Measurements from ENCODE around the gene EME2. TPM values are rescaled to one million over a fixed set of nuclear protein-coding genes. Genes with fewer than 3 reads are reported as not detected.

EME2 gene
- total RNA-seq, 1 experiment from 2014 or later = 24.2 TPM

DNA sequence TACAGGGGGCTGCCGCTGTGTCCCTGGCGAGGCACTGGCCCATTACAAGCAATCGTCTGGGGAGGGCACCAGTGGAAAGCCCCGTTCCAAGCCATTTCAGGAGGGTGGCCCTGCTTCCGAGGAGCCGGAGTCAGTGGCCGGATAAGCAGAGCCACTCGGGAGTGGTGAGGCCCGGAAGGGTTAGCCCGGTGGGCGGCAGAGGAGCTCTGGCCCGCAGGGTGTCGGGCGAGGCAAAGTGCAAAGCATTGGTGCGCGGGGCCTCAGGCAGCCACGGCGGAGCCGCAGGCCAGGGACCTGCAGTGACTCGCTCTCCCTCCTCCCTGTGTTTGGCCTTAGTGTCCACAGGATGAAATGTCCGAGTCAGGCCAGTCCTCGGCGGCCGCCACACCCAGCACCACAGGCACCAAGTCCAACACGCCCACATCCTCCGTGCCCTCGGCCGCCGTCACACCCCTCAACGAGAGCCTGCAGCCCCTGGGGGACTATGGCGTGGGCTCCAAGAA, 25.9 kb upstream of the EME2 start:
- POLR2A ChIA-PET (ENCODE audit: unreplicated experiment) = interaction anchor here (1.1 to 1.6 kb wide), 3 partner anchors 25 to 36 kb away, joined by 3 to 11 read pairs (median 9); partner anchors contain the start of genes NUBP2 and SPSB3
- Histone ChIP-seq H2AFZ (0 out of 2 replicates have a peak overlapping the region, but pooled peaks have one; percentile 49), H3K9me2 (ENCODE audit: insufficient read depth) (no peaks in the 10 kb centered on the region), H3K9me3 (ENCODE audit: insufficient read depth, low read depth) (no peaks in the 10 kb centered on the region), H3K27ac (peak overlapping the region; percentile 100), H3K27me3 (ENCODE audit: insufficient read depth, low read depth) (no peaks in the 10 kb centered on the region), H3K4me3 (peak overlapping the region; percentile 47; the same call in 1 of the 2 replicates), H4K20me1 (ENCODE audit: insufficient read depth) (no peaks in the 10 kb centered on the region), H3K4me2 (peak overlapping the region; percentile 88), H3K79me2 (ENCODE audit: low read depth) (0 out of 2 replicates have a peak, but pooled peaks cover 3% of the 10 kb centered on the region), H3F3A (ENCODE audit: insufficient read depth, low read depth) (peaks cover 36% of the 10 kb centered on the region), H3K4me1 (replicated peaks; ENCODE audit: insufficient read depth) (peaks cover 49% of the 10 kb centered on the region), H3K36me3 (ENCODE audit: low read depth) (no peaks in the 10 kb centered on the region; the same call in 1 of the 2 replicates)
- DNase-seq = peak; percentile 58 to 75
- TF ChIP-seq, protein P1, sequence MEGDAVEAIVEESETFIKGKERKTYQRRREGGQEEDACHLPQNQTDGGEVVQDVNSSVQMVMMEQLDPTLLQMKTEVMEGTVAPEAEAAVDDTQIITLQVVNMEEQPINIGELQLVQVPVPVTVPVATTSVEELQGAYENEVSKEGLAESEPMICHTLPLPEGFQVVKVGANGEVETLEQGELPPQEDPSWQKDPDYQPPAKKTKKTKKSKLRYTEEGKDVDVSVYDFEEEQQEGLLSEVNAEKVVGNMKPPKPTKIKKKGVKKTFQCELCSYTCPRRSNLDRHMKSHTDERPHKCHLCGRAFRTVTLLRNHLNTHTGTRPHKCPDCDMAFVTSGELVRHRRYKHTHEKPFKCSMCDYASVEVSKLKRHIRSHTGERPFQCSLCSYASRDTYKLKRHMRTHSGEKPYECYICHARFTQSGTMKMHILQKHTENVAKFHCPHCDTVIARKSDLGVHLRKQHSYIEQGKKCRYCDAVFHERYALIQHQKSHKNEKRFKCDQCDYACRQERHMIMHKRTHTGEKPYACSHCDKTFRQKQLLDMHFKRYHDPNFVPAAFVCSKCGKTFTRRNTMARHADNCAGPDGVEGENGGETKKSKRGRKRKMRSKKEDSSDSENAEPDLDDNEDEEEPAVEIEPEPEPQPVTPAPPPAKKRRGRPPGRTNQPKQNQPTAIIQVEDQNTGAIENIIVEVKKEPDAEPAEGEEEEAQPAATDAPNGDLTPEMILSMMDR (conservative IDR thresholded peaks at IDR 0.05) = no peak; the same call in 1 of the 2 replicates
- no peak for TF ChIP-seq EZH2 (IDR thresholded peaks at IDR 0.05; ENCODE audit: low read depth)
- CTCF ChIA-PET = interaction anchor here (0.5 to 1.7 kb wide), 4 partner anchors 21 to 55 kb away, joined by 3 to 6 read pairs (median 4); partner anchors contain the start of genes EME2 and MRPS34
- intact Hi-C loops (cut with micrococcal nuclease; ENCODE audit: unreplicated experiment) = loop anchor here (1.0 to 2.0 kb wide), 2 partner anchors 39 to 68 kb away; partner anchors contain the start of gene JPT2
- no TSS peak for BruUV-seq (replicated peaks)

DNA sequence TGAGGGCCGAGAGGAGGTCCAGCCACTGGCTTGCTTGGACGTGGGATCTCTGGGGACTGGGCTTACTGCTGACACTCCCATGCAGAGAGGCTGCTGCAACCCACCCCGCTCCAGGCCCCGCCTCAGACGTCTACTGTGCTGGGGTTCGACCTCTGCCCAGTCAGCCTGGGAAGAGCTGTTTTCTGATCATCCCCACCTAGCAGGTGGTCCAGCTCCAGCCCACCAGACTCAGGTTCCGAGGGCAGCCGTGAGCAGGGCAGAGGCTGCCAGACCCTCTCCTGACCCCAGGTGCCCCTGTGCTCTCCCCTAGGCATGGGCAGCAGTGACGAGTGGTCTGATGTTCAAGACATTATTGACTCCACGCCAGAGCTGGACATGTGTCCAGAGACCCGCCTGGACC, 24.7 kb upstream of the EME2 start:
- no peak overlapping the region for H2AFZ ChIP-seq
- CTCF ChIA-PET = no interaction called here
- TF ChIP-seq, protein P1 (conservative IDR thresholded peaks at IDR 0.05) = no peak
- no peaks in the 10 kb centered on the region for H3K27me3 ChIP-seq (ENCODE audit: insufficient read depth, low read depth)
- no peak overlapping the region for H3K4me2 ChIP-seq
- H3K4me1 ChIP-seq (replicated peaks; ENCODE audit: insufficient read depth) = peaks cover 49% of the 10 kb centered on the region
- peaks cover 36% of the 10 kb centered on the region for H3F3A ChIP-seq (ENCODE audit: insufficient read depth, low read depth)
- DNase-seq = no peak
- H3K9me2 ChIP-seq (ENCODE audit: insufficient read depth) = no peaks in the 10 kb centered on the region
- POLR2A ChIA-PET (ENCODE audit: unreplicated experiment) = no interaction called here
- H4K20me1 ChIP-seq (ENCODE audit: insufficient read depth) = no peaks in the 10 kb centered on the region
- no peaks in the 10 kb centered on the region; the same call in 1 of the 2 replicates for H3K36me3 ChIP-seq (ENCODE audit: low read depth)
- intact Hi-C loops (cut with micrococcal nuclease; ENCODE audit: unreplicated experiment) = loop anchor here (2.0 kb wide), 1 partner anchor 69 kb away; the partner anchor contains the start of gene JPT2
- H3K9me3 ChIP-seq (ENCODE audit: insufficient read depth, low read depth) = no peaks in the 10 kb centered on the region
- no TSS peak for BruUV-seq (replicated peaks)
- H3K27ac ChIP-seq = no peak overlapping the region
- 0 out of 2 replicates have a peak, but pooled peaks cover 3% of the 10 kb centered on the region for H3K79me2 ChIP-seq (ENCODE audit: low read depth)
- no peak overlapping the region for H3K4me3 ChIP-seq

DNA sequence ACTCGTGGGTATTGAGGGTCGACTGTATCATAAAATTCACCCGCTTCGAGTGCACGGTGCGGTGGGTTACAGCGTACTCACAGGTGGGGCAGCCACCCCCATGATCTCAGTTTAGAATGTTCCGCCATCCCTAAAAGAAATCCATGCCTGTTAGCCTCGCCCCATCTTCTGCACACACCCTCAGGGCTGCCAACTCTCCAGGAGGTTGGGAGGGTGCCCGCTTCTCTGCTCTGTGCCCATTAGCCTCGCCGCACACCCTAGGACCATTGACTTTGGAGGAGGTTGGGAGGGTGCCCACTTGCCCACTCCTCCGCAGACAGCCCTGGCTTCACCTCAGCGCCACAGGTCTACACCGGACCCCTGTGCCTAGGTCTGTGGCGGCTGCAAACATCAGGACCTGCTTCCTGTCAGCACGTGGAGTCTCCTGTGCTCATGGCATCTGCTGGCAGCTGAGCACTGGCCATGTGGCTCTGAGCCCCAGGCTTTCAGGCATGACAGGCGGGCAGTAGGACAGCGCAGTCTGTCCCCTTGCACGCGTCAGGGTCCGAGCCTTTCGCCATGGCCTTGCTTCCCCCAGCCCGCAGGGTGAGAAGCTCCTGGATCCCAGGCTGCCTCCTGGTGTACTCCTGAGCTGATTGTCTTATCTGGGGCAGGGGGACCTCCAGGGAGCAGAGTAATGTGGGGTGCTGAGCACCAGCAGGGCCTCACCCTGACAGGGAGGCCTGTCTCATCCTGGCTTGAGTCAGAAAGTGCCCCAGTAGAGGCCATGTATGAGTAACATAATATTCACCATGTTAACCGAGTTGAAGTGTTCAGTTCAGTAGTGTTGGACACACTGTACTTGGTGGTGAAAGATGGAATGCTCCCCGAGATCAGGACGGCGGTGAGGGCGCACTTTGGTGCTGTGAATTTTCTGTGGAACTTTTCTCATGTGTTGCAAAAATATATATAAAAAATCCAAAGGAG, 23.2 kb upstream of the EME2 start:
- Histone ChIP-seq H3K27me3 (ENCODE audit: insufficient read depth, low read depth) (no peaks in the 10 kb centered on the region), H3K9me2 (ENCODE audit: insufficient read depth) (no peaks in the 10 kb centered on the region), H3K36me3 (ENCODE audit: low read depth) (no peaks in the 10 kb centered on the region; the same call in 1 of the 2 replicates), H3K4me3 (no peak overlapping the region), H2AFZ (no peak overlapping the region), H4K20me1 (ENCODE audit: insufficient read depth) (no peaks in the 10 kb centered on the region), H3K9me3 (ENCODE audit: insufficient read depth, low read depth) (no peaks in the 10 kb centered on the region), H3F3A (ENCODE audit: insufficient read depth, low read depth) (peaks cover 27% of the 10 kb centered on the region), H3K4me2 (no peak overlapping the region), H3K79me2 (ENCODE audit: low read depth) (0 out of 2 replicates have a peak, but pooled peaks cover 3% of the 10 kb centered on the region), H3K27ac (no peak overlapping the region), H3K4me1 (replicated peaks; ENCODE audit: insufficient read depth) (peaks cover 35% of the 10 kb centered on the region)
- TF ChIP-seq, protein P1 (conservative IDR thresholded peaks at IDR 0.05) = no peak
- no peak for TF ChIP-seq EZH2 (IDR thresholded peaks at IDR 0.05; ENCODE audit: low read depth)
- POLR2A ChIA-PET (ENCODE audit: unreplicated experiment) = no interaction called here
- intact Hi-C loops (cut with micrococcal nuclease; ENCODE audit: unreplicated experiment) = no loop called here
- DNase-seq = no peak
- no TSS peak for BruUV-seq (replicated peaks)
- CTCF ChIA-PET = interaction anchor here (0.7 kb wide), 1 partner anchor 92 kb away, joined by 5 read pairs; no protein-coding TSS in a partner anchor

Measured in PC-9 (cell line).